ENCODE measurements around the gene FGD4.

- TF ChIP-seq POLR2A (IDR thresholded peaks at IDR 0.05; ENCODE audit: low read depth, low read length) (no peak), CTCF (conservative IDR thresholded peaks at IDR 0.05; ENCODE audit: low read depth, low read length) (no peak), MXI1 (IDR thresholded peaks at IDR 0.05; ENCODE audit: borderline replicate concordance, low read depth, low read length) (no peak), MAZ (IDR thresholded peaks at IDR 0.05; ENCODE audit: borderline replicate concordance, low read depth, low read length) (no peak), RFX5 (IDR thresholded peaks at IDR 0.05; ENCODE audit: low read depth, low read length) (no peak), SMC3 (IDR thresholded peaks at IDR 0.05; ENCODE audit: low read depth, low read length) (no peak), RCOR1 (IDR thresholded peaks at IDR 0.05; ENCODE audit: insufficient replicate concordance, low read length) (no peak), RAD21 (IDR thresholded peaks at IDR 0.05; ENCODE audit: low read length) (no peak), USF2 (IDR thresholded peaks at IDR 0.05; ENCODE audit: low read depth, low read length) (no peak), ELK1 (IDR thresholded peaks at IDR 0.05; ENCODE audit: borderline replicate concordance, low read depth, low read length) (no peak), MAFK (IDR thresholded peaks at IDR 0.05; ENCODE audit: low read depth, low read length) (no peak), FOS (IDR thresholded peaks at IDR 0.05; ENCODE audit: low read depth, low read length) (no peak)
Measured at GRCh38 chr12:32443491-32443890, 44.1 kb downstream of the FGD4 start.

Data from IMR-90 (cell line).